ENCODE data around the gene TST. TPM values are rescaled to one million over a fixed set of nuclear protein-coding genes. Genes with fewer than 3 reads are reported as not detected.
"Not testable (repeated sequence)": the region's sequence is repeated elsewhere in the genome, so short reads cannot be mapped to it uniquely, and the experiment has no call there.

The TST gene
- polyA plus RNA-seq, 4 donors = 46.8 to 66.8 (median 56.3) TPM

DNA sequence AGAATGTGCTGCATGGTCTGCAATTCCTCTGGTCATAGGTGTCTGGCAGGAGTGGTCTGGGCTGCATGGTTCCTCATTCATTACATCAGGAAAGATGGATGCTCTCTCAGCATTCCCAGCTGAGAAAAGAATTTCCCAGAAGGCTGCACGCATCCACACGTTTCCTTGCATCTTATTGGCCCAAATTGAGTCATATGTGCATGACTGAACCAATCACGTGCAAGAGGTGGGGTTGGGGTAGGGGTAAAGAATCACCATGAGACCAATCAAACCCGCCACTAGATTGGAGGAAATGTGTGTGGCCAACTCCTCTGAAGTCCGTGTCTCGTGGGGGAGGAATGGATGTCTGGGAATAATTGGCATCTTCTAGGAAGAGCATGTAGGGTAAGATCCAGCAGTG lies 28.8 kb downstream of the TST start:
- no peak for DNase-seq (ENCODE audit: low read depth in 4 of 4, low spot score in 2 of 4)

GRCh38 chr22:36989012-36989411 lies 30.2 kb downstream of the TST start:
- not testable (repeated sequence) for DNase-seq (ENCODE audit: low read depth in 4 of 4, low spot score in 2 of 4)

- no peak for DNase-seq (ENCODE audit: low read depth in 4 of 4, low spot score in 2 of 4)
These were observed 31.0 kb downstream of the TST start for GRCh38 chr22:36988075-36988832.

- DNase-seq (ENCODE audit: low read depth in 4 of 4, low spot score in 2 of 4) = no peak
These were observed 32.9 kb downstream of the TST start for GRCh38 chr22:36986242-36986821.

DNA sequence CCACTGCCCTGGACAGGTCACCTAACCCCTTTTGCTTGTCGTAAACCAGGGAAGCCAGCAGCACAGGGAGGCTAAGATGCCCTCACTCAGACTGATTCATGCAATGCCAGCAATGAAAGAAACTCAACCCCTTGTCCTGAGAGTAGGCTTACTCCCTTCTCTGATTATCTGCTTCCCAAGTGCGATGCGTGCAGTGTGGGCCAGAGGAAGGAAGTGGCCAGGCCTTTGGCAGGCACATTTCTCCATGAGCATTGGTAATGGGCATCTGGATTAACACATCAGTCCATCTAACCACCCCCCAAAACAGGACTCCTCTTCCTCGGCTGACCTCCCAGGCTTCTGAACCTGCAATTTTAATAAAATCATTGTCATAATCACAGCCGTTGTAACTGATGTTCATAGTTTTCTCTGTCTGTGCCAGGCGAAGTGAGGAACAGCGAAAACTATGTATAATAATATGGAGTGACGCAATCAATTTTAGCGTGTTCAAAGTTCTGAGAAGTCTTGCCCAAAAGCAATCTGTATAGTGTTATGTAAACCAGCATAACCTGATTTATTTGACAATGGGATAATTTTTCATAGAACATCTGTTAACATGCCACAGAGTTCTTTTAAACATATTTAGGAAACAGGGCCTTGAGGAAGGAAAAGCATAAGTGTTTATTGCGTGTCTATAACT lies 33.9 kb downstream of the TST start:
- no peak for DNase-seq (ENCODE audit: low read depth in 4 of 4, low spot score in 2 of 4)

GRCh38 chr22:36982136-36982535 lies 37.1 kb downstream of the TST start:
- no peak for DNase-seq (ENCODE audit: low read depth in 4 of 4, low spot score in 2 of 4)

- no peak for DNase-seq (ENCODE audit: low read depth in 4 of 4, low spot score in 2 of 4)
These were observed 37.9 kb downstream of the TST start for GRCh38 chr22:36981247-36981775.

GRCh38 chr22:36979016-36979910 lies 40.0 kb downstream of the TST start:
- DNase-seq (ENCODE audit: low read depth in 4 of 4, low spot score in 2 of 4) = no peak

DNA sequence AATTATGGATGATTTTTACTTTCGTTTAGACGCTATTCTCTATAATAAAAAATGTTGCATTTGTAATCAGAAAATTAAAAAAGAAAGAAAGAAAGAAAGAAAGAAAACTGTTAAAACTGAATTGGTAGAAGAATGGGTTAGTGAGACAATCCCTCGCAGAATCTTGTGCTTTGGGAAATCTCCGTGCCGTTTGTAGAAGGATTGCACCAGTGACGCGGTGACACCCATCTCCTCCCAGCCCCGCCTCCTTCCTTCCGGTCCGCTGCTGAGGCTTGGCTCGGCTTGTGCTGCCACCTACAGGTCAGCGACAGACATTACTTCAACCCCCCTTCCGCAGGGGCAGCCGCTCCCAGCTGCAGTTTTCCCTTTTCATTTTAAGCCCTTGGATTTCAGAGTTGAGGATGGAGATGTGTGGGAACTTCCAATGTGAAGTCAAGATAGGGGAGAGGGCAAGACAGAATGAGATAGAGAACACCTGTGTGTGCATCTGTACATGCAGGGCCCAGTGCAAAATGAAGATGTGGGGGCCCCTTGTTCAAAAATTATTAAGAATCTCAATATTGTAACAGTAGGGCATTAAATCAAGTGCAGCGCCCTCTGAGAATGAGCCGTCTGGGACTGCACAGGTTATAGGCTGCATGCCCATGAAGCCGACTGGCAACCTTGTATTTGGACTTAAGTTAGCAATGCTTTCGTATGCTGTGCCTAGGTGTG lies 41.1 kb downstream of the TST start:
- DNase-seq (ENCODE audit: low read depth in 4 of 4, low spot score in 2 of 4) = peak; percentile 39 to 85 (median 62)

- DNase-seq (ENCODE audit: low read depth in 4 of 4, low spot score in 2 of 4) = no peak
These were observed 41.8 kb downstream of the TST start for GRCh38 chr22:36977401-36977861.

GRCh38 chr22:36976606-36977005 lies 42.6 kb downstream of the TST start:
- DNase-seq (ENCODE audit: low read depth in 4 of 4, low spot score in 2 of 4) = no peak

DNA sequence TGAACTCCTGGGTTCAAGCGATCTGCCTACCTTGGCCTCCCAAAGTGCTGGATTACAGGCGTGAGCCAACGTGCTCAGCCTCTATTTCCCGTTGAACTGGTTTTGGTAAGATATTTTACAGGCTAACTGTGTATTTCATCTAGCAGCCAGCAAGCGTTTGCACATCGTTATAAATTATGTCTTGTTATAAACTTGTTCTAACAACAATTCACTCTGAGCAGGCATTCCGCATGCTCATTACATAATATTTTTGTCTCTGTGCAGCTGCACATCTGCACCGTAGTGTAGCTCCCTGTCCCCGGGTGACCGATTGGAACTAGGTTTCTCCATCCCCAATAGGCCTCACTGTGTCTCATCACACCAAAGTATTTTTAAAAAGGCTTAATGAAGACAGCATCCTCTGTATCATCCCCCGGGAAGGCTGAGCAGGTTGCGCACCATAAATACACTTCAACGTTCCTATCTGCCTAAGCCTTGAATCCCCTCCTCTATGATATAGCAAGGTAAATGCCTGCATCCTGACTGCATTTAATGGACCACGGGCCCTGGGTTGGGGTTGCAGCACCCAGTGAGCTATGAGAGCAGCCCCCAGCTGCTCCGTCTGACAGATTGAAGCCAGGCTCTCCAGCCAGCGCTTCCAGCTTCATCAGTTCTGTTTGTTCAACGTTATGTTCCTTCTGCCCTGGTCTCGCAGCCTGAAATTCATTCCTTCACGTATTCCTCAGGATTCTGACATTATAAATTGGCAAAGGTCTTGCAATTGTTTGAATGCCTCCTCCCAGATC lies 47.7 kb downstream of the TST start:
- DNase-seq (ENCODE audit: low read depth in 4 of 4, low spot score in 2 of 4) = no peak

DNA sequence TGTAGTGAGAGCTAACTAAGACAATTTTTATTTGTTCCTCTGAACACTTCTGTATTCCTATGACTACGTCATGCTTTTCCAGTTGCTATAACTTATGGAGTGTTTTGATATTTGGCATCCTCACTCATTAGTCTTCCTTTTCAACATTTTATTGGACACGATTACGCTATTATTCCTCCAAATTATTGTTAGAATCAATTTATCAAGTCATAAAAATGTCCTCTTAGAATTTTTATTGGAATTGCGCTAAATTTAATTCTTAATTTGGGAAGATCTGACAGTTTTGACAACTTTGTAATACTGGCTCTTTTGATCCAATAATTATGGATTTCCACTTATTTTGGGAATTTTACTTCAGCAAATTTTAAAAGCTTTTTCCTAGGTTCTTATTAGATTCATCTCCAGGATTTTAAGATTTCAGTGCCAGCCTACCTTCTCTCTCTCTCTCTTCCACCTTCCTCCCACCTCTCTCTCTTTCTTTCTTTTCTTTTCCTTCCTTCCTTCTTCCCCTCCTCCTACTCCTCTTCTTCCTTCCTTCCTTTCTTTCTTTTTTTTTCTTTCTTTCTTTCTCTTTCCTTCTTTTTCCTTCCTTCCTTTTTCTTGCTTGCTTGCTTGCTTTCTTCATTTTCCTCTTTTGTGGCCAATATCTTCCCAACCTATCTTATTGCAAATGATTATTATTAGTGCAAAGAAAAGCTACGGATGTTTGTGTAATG lies 50.8 kb downstream of the TST start:
- DNase-seq (ENCODE audit: low read depth in 4 of 4, low spot score in 2 of 4) = no peak

GRCh38 chr22:36966851-36967540 lies 52.3 kb downstream of the TST start:
- no peak for DNase-seq (ENCODE audit: low read depth in 4 of 4, low spot score in 2 of 4)

DNA sequence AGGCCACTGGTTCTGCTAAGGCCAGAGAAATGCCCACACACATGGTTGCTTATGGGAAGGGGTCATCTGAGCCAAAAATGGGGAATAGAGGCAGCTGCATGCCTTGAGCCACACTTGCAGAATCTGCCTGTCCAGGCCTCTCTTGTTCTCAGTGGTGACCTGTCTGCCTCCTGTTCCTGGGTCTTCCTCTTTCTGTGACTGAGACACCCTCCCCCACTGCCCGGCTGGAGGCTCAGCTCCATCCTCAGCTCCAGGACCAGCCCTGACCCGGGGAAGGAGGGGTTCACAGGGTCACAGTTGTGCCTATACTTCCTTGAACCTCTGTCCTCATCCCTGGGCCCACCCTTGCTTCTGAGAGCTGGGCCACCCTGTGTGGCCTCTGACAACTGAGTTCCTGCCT lies 53.6 kb downstream of the TST start:
- DNase-seq (ENCODE audit: low read depth in 4 of 4, low spot score in 2 of 4) = no peak

DNA sequence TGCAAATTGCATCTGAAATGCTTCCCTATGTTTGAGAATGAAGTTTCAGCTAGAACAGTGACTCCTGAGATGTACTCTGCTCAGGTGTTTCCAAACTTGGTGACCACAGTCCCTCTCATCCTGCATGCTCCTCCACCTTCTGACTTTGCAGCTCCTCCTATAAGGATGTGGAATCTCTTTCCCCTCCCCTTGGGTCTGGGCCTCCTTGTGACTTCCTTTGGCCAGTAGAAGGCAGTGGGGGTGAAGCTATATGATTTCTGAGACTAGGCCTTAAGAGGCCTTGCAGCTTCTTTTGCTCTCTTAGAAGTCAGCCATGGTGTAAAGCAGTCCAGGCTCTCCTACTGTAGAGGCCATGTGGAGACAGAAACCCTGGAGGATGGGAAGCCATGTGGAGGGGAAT lies 55.1 kb downstream of the TST start:
- no peak for DNase-seq (ENCODE audit: low read depth in 4 of 4, low spot score in 2 of 4)

DNA sequence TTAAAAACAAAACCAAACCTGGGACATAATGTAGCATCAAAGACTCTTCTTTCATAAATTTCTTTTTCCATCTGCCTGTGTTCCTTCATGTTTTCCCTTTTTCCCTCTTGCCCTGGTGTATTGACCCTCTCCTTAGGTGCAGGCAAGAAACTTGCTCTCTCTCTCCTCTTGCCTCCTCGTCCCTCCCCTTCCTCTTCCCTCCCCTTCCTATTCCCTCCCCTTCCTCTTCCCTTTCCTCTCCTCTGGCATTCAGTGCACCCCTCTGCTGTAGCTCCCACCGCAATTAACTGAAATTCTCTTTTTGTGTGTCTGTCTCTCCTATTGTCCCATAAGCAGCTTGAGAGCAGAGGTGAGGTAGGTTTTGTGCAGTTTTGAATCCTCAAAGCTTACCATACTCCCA lies 55.9 kb downstream of the TST start:
- no peak for DNase-seq (ENCODE audit: low read depth in 4 of 4, low spot score in 2 of 4)

GRCh38 chr22:36961626-36962025 lies 57.6 kb downstream of the TST start:
- no peak for DNase-seq (ENCODE audit: low read depth in 4 of 4, low spot score in 2 of 4)
